B cell (primary cell): Measurements from ENCODE around the gene LIN28B. TPM values are rescaled to one million over a fixed set of nuclear protein-coding genes. Genes with fewer than 3 reads are reported as not detected.

ENCODE experiments used
- ATAC-seq: fragments of 200-7000 bp; cut with Tn5 transposase; one replicate; pipeline ENCODE4 v1.10.0; 2021; ENCODE audit warnings: low read depth, mild to moderate bottlenecking, moderate number of reproducible peaks, moderate library complexity
- CTCF ChIA-PET: fragments of 350-600 bp; sonication (Branson Sonifier 250); formaldehyde crosslinking; loops from one replicate; lab custom pipeline; 2021; ENCODE audit warnings: antibody characterized with exemption, inconsistent platforms; lab: Charles Lee
- POLR2A ChIA-PET: fragments of 350-600 bp; sonication (Branson Sonifier 250); formaldehyde crosslinking; loops from one replicate; lab custom pipeline; 2021; ENCODE audit warnings: antibody characterized with exemption; lab: Charles Lee
- DNase-seq: peaks from one replicate; pipeline ENCODE4 v3.0.0; 2013
- H2AFZ ChIP-seq: 2 replicates; pipeline ENCODE4 v1.6.1; 2012; ENCODE audit warnings: mild to moderate bottlenecking, low read depth, low read length; ENCODE audit not compliant: insufficient read depth, poor library complexity, severe bottlenecking
- H3K27ac ChIP-seq, 2 donors: 1 replicate in 1 of 2; 2 replicates in 1 of 2; pipeline ENCODE4 v1.5.1; 2012 to 2013; ENCODE audit warnings: low read length in 2 of 2, mild to moderate bottlenecking in 2 of 2, moderate library complexity in 1 of 2
- H3K27me3 ChIP-seq, 4 experiments: fragments of 200-600 bp in 1 of 4; sonication (generic) in 1 of 4; replicated peaks in 1 of 4; 1 replicate in 2 of 4; 2 replicates in 2 of 4; pipeline versions ENCODE4 v1.6.1 to v1.7.0; 2013 to 2016; ENCODE audit warnings: low read length in 3 of 4, mild to moderate bottlenecking in 2 of 4, mixed read lengths in 1 of 4, moderate library complexity in 1 of 4; ENCODE audit not compliant: insufficient read depth in 4 of 4, control insufficient read depth in 3 of 4; ENCODE audit errors: control extremely low read depth in 1 of 4
- H3K36me3 ChIP-seq, 2 experiments: replicated peaks in 1 of 2; 1 replicate in 1 of 2; 2 replicates in 1 of 2; pipeline versions ENCODE4 v1.6.1 to v1.7.1; 2013; ENCODE audit warnings: low read length in 1 of 2; ENCODE audit not compliant: insufficient read depth in 2 of 2, control insufficient read depth in 1 of 2; ENCODE audit errors: control extremely low read depth in 1 of 2, extremely low read depth in 1 of 2
- H3K4me1 ChIP-seq, 2 donors: fragments of 200-600 bp in 1 of 2; sonication (generic) in 1 of 2; 1 replicate in 1 of 2; 2 replicates in 1 of 2; pipeline versions ENCODE4 v1.5.1 to v1.6.1; 2013 to 2017; ENCODE audit warnings: low read length in 2 of 2; ENCODE audit not compliant: control insufficient read depth in 2 of 2, insufficient read depth in 2 of 2
- H3K4me2 ChIP-seq: replicated peaks from 2 replicates; pipeline ENCODE3; 2012; ENCODE audit warnings: mild to moderate bottlenecking, low read depth, low read length; ENCODE audit not compliant: poor library complexity, severe bottlenecking
- H3K4me3 ChIP-seq, 5 experiments: fragments of 200-600 bp in 1 of 5; sonication (generic) in 1 of 5; 1 replicate in 3 of 5; 2 replicates in 2 of 5; pipeline versions ENCODE4 v1.5.1 to v1.7.0; 2011 to 2016; ENCODE audit warnings: low read length in 4 of 5, mild to moderate bottlenecking in 4 of 5, low read depth in 2 of 5, control low read depth in 1 of 5, moderate library complexity in 1 of 5; ENCODE audit not compliant: insufficient read depth in 1 of 5; ENCODE audit errors: control extremely low read depth in 1 of 5, extremely low read depth in 1 of 5
- H3K79me2 ChIP-seq: fragments of 200-600 bp; sonication (generic); one replicate; pipeline ENCODE4 v1.6.0; 2016; ENCODE audit warnings: low read length; ENCODE audit not compliant: control insufficient read depth, insufficient read depth
- H3K9ac ChIP-seq: fragments of 200-600 bp; sonication (generic); 2 replicates; pipeline ENCODE4 v1.6.1; 2017; ENCODE audit warnings: mild to moderate bottlenecking, low read length, moderate library complexity
- H3K9me3 ChIP-seq, 3 donors: one replicate each; pipeline versions ENCODE4 v1.6.1 to v1.7.1; 2013; ENCODE audit warnings: low read length in 2 of 3; ENCODE audit not compliant: control insufficient read depth in 2 of 3, insufficient read depth in 1 of 3; ENCODE audit errors: control extremely low read depth in 1 of 3
- H4K20me1 ChIP-seq: 2 replicates; pipeline ENCODE4 v1.6.0; 2012; ENCODE audit warnings: mild to moderate bottlenecking, low read length; ENCODE audit not compliant: insufficient read depth, control insufficient read depth, poor library complexity, severe bottlenecking
- H3K27ac Mint-ChIP-seq: one replicate; pipeline ENCODE4 v1.8.0; 2021; ENCODE audit warnings: mixed read lengths
- H3K27me3 Mint-ChIP-seq: one replicate; pipeline ENCODE4 v1.8.0; 2021; ENCODE audit warnings: mixed read lengths
- H3K4me1 Mint-ChIP-seq: one replicate; pipeline ENCODE4 v1.8.0; 2021; ENCODE audit warnings: mixed read lengths
- H3K4me3 Mint-ChIP-seq: one replicate; pipeline ENCODE4 v1.8.0; 2021; ENCODE audit warnings: mixed read lengths
- H3K9me3 Mint-ChIP-seq: one replicate; pipeline ENCODE4 v1.8.0; 2022; ENCODE audit warnings: mixed read lengths; ENCODE audit not compliant: insufficient read depth
- EZH2 ChIP-seq: IDR thresholded peaks from 2 replicates; pipeline ENCODE4 v1.6.1; 2012; ENCODE audit warnings: borderline replicate concordance, low read depth, mild to moderate bottlenecking, moderate library complexity, low read length; ENCODE audit not compliant: insufficient read depth, poor library complexity, severe bottlenecking
- WGBS: methylation state at CpG from one replicate; pipeline ENCODE4 v1.1.5; 2013; ENCODE audit warnings: missing lambda C conversion rate; ENCODE audit not compliant: insufficient coverage; 5-methylcytosine and 5-hydroxymethylcytosine counted together
- intact Hi-C: fragments of 100-400 bp; cut with micrococcal nuclease; formaldehyde crosslinking; loops from one replicate; pipeline ENCODE4 v1.10.0; 2022
- polyA plus RNA-seq: library from polyadenylated mRNA; depleted of rRNA; stranded (reverse); fragments of >200 nt; gene quantifications from 2 replicates; pipeline ENCODE4 v1.2.3, GENCODE V29; 2012
- total RNA-seq, 2 donors: library from RNA; stranded (reverse); fragments of 120-200 nt in 1 of 2; gene quantifications; 1 replicate in 1 of 2; 2 replicates in 1 of 2; pipeline versions ENCODE4 v1.2.3 to v1.2.4, GENCODE V29; 2013 to 2022
- TF ChIP-seq, protein P1 (sequence below): fragments of 200-600 bp; IDR thresholded peaks from one replicate; pipeline ENCODE4 v1.8.0; 2022; ENCODE audit warnings: antibody characterized with exemption, mild to moderate bottlenecking

Gene LIN28B
- total and polyA plus RNA-seq, 2 donors (not counting 1 experiment from before 2014, with no cell fraction given) = not detected

DNA sequence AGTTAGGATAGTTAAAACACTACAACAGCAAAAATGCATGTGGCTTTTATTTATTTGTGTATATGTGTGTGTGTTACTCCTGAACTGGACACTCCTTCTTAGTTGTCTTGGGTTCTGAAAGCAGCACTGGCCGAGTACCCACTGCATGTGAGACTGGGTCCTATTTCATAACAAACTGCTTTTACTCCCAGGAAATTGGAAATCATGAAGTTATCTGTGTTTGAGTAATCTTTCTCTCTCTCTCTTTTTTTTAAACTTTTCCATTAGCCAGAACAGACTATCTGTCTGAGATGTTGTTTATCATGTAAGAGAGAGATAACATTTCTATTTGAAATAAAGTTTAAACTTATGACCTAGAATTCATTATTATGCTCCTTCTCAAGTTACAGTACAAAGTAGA, 110.4 kb downstream of the LIN28B start:
- Histone ChIP-seq H3K9ac (no peak overlapping the region), H3K79me2 (no peaks in the 10 kb centered on the region), H4K20me1 (no peaks in the 10 kb centered on the region), H3K9me3 (no peaks in the 10 kb centered on the region), H3K27me3 (peaks cover 0 to 4% (median 0%) of the 10 kb centered on the region in 4 experiments), H3K4me2 (no peak overlapping the region), H3K27ac (no peak overlapping the region), H2AFZ (no peak overlapping the region), H3K36me3 (no peaks in the 10 kb centered on the region), H3K4me1 (no peaks in the 10 kb centered on the region), H3K4me3 (no peak overlapping the region)
- ChIA-PET CTCF (interaction anchor here (0.7 to 1.3 kb wide), 3 partner anchors 10 to 21 kb away, joined by 3 to 4 read pairs (median 4); no protein-coding TSS in a partner anchor), POLR2A (no interaction called here)
- intact Hi-C loops = no loop called here
- Mint-ChIP-seq H3K4me3 (no peak overlapping the region), H3K9me3 (no peaks in the 10 kb centered on the region), H3K27me3 (peaks cover 32% of the 10 kb centered on the region), H3K27ac (no peak overlapping the region), H3K4me1 (no peaks in the 10 kb centered on the region)
- ATAC-seq = no peak
- no peak for DNase-seq
- TF ChIP-seq, protein P1, sequence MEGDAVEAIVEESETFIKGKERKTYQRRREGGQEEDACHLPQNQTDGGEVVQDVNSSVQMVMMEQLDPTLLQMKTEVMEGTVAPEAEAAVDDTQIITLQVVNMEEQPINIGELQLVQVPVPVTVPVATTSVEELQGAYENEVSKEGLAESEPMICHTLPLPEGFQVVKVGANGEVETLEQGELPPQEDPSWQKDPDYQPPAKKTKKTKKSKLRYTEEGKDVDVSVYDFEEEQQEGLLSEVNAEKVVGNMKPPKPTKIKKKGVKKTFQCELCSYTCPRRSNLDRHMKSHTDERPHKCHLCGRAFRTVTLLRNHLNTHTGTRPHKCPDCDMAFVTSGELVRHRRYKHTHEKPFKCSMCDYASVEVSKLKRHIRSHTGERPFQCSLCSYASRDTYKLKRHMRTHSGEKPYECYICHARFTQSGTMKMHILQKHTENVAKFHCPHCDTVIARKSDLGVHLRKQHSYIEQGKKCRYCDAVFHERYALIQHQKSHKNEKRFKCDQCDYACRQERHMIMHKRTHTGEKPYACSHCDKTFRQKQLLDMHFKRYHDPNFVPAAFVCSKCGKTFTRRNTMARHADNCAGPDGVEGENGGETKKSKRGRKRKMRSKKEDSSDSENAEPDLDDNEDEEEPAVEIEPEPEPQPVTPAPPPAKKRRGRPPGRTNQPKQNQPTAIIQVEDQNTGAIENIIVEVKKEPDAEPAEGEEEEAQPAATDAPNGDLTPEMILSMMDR = no peak
- WGBS = no CpG with 5 or more reads among the region's 1 CpG

DNA sequence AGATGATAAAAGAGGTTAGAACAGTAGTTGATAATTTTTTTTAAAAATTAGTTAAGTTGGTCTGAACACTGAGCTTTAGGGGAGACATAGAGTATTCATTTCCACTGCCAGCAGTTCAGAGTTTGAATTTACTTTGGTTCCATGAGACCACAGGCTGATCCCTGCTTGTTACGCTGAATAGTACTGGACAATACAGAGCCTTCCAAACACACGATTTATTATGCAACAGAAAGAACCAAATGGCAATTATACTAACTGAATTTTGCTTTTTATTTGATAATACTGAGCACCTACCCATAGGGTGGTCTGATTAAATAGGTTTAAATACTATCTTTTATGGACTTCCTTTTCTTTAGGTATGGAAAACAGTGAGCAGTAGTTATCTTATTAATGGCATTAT, 111.5 kb downstream of the LIN28B start:
- no peaks in the 10 kb centered on the region for H3K79me2 ChIP-seq
- ATAC-seq = no peak
- H3K4me3 ChIP-seq = no peak overlapping the region
- Mint-ChIP-seq H3K27ac (no peak overlapping the region), H3K4me3 (no peak overlapping the region), H3K27me3 (peaks cover 29% of the 10 kb centered on the region), H3K4me1 (no peaks in the 10 kb centered on the region), H3K9me3 (no peaks in the 10 kb centered on the region)
- no peaks in the 10 kb centered on the region for H3K36me3 ChIP-seq
- no peak for DNase-seq
- H3K4me2 ChIP-seq = no peak overlapping the region
- POLR2A ChIA-PET = no interaction called here
- no peaks in the 10 kb centered on the region for H3K9me3 ChIP-seq
- H4K20me1 ChIP-seq = no peaks in the 10 kb centered on the region
- peaks cover 0 to 4% (median 0%) of the 10 kb centered on the region in 4 experiments for H3K27me3 ChIP-seq
- no CpG with 5 or more reads among the region's 2 CpGs for WGBS
- CTCF ChIA-PET = interaction anchor here (1.3 kb wide), 1 partner anchor 9 kb away, joined by 4 read pairs; no protein-coding TSS in a partner anchor
- H3K4me1 ChIP-seq = no peaks in the 10 kb centered on the region
- H2AFZ ChIP-seq = no peak overlapping the region
- intact Hi-C loops = no loop called here
- TF ChIP-seq EZH2 = no peak
- TF ChIP-seq, protein P1 = no peak
- no peak overlapping the region for H3K27ac ChIP-seq
- H3K9ac ChIP-seq = no peak overlapping the region
